HG03521 (cell line): ENCODE results near the gene ZFP1.
A peak's percentile ranks its signal among the peaks of the same experiment; 100 is the strongest.

Experiments used
- ATAC-seq: cut with Tn5 transposase; IDR thresholded peaks from one replicate; pipeline ENCODE4 v1.9.1; 2021; ENCODE audit warnings: mild to moderate bottlenecking, moderate library complexity; ENCODE audit not compliant: unreplicated experiment

Gene ZFP1

DNA sequence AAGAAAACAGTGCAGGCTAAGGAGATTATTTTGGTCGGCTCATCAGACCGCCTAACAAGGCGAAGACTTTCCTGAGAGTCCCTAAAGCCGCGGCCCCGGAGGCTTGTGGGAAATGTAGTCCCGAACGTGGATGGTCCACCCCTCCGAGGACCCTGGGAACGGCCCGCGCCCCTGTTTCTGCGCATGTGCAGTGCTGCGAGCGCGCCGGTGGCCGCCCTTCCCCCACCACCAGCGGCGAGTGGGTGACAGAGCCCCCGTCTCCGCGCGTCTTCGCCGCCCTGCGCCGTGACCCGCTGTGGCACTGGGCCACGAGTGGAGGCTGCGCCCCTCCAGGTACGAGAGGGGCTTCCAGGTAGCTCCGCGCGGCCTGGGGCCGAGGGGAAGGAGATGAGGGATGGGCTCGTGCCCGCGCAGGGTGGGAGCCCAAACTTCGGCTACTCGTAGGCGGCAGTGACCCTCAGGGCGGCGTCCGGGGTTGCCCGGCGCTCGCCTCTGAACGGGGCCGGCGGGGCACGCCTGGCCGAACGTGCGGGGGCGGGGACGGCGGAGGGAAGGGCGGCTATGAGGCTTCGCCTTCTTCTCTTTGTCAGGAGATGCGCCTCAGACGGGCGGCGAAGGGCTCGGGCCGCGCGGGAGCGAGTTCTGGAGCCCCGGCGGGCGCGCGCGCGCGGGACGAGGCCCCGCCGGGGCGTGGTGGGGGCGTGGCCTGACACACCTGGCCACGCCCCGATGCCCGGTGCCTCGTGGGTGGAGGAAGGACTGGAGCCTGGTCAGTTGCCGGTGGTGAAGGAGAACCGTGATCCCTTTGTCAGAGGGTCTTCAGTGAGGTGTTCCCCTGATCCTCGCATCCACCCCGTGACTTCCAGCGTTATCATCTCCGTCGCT lies at the start of gene ZFP1:
Gene ZFP1, plus strand, starts transcription at position 214 of the 885 bp plus-strand sequence. CDS start 4,428 bp downstream, outside the sequence.
- peak; percentile 77 for ATAC-seq

DNA sequence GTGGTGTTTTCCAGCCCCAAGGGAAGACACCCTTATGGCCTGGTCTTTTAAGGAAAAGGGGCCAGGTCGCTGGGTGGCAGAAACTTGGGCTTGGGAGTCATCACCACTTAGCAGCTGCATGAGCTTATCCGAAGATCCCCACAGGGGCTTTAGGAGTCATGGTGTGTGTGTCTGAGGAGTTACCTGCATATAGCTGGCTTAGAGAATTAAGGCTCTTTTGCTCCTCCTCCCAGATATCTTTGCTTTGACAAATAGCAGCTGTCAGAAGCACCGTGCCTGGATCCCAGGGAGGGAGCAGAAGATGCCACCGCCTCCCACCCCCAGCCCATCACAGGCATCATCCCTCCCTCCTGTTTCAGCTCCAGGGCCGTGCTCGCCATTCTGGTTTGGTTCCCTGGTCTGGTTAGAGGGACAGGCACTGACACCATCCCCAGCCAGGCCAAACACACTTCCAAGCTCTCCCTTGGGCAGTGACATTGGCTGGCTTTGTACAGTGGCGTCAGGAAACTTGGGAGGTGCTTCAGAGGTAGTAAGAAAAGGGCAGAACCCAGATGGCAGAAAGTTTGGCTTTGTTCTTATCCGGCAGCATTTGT lies 49.2 kb upstream of the ZFP1 start:
- no peak for ATAC-seq

DNA sequence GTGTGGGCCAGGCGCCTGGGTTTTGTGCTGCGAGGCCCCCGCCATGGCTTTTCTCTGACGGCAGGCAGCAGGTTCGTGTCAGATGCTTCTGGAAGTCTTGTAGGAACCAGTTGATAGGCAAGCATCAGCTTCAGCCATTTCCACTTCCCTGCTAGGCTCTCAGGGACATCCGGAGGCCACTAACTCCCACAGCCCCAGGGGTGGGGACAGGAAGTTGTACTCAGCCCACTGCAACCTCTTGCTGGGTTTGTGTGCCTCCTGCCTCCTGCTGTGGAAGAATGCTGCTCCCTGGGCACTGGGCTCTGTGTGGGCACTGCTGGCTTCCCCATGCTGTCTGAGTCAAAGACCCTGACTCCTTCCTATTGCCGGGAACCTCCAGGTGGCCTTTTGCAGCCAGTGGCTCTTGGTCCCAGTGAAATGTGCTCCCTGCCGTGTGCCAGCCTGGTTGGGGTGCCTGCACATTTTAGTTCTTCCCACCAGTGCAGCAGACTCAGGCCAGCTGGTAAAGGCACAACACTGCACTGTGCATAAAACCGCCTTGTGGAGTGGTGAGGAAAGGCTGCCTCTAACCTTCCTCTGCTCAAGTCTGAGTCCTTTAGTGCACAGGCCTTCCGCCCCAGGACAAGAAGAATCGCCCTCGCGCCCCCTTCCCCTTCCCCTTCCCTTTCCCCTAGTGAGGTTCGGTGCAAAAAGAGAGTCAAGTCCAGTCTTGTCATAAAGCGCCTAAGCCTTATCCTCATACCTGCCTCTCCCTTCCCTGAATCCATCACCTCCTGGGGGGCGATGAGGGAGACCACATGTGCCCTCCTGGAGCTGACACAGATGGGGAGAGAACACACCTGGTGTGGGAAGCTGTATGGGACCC lies 48.4 kb upstream of the ZFP1 start:
- ATAC-seq: no peak

DNA sequence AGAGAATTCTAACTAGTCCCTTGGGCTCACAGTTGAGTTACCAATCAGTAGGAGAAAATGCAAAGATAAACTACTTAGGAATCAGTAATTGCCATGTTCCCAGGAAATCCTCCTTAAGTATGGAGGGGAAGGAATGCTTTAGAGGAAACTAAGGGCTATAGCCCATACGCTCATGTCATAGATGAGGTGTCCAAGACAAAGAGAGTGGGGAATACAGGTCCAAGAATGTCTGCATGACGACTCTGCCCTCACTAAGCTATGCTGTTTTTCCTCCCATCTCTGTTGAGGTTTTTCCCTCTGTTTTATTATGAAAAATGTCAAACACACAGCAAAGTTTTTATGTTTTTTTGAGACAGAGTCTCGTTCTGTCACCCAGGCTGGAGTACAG lies 47.7 kb upstream of the ZFP1 start:
- no peak for ATAC-seq

DNA sequence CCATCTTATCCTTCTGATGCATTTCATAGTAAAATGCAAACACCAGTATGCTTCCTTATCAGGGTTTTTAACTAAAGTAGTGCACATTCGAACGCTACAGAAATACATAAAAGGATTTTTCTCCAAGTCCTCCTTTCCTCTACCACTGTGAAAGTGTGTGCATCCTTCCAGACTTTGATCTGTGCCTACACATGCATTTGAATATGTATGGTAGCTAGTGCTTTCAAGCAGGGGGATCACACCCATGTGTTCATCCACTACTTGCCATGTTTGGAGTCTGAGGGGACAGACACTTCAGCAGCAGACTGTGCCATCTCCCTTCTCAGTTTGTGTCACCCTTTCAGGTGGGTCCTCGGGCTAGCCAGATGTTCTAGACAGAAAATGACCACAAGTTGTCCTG lies 46.7 kb upstream of the ZFP1 start:
- no peak for ATAC-seq

DNA sequence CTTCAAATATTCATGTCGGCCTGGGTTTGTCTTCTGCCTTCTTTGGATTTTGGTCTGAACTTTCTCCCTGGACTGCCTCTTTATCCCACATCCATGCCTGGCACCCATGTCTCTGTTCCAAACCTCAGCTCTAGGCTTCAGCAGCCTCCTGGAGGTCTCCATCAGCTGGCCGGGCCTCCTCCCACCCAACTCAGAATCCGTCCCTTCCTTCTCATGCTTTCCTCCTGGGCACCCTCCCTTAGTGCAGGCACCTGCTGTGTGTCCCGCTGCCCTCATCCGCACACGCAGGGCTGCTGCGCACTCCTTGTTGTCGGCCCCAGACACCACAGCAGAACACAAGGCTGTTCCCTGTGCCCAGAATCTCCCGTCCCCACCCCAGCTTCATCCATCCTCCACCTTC lies 45.7 kb upstream of the ZFP1 start:
- ATAC-seq: no peak

DNA sequence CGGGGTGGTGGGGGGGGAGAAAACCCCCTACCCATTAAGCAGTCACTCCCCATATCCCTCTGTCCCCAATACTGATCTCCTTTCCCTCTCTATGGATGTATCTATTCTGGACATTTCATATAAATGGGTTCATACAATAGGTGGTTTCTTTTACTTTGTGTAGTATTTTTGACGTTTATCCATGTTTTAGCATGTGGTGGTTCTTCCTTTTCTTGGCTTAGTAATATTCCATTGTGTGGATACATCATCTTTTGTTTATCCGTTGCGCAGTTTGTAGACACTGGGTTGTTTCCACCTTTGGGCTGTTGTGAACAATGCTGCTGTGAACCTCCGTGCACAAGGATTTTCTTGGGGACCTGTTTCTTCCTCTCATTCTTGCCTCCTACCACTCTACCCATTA lies 44.3 kb upstream of the ZFP1 start:
- no peak for ATAC-seq

DNA sequence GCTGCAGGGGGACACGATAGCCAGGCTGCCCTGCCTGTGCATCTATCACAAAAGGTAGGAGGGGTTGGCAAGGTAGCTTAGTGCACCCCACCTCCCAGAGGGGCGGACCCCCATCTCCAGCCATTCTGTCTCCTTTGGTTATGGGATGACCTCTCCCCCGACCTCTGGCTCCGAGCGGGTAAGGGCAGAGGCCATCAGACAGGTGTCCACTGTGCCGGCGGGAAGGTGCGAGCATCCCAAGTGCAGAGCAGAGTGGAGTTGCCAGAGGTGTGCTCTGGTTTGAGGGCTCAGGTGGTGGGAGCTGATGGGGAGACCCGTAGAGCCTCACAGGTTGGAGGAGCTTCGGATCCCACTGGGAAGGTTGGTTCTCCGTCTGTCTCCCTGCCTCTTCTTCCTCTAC lies 43.5 kb upstream of the ZFP1 start:
- ATAC-seq: no peak

DNA sequence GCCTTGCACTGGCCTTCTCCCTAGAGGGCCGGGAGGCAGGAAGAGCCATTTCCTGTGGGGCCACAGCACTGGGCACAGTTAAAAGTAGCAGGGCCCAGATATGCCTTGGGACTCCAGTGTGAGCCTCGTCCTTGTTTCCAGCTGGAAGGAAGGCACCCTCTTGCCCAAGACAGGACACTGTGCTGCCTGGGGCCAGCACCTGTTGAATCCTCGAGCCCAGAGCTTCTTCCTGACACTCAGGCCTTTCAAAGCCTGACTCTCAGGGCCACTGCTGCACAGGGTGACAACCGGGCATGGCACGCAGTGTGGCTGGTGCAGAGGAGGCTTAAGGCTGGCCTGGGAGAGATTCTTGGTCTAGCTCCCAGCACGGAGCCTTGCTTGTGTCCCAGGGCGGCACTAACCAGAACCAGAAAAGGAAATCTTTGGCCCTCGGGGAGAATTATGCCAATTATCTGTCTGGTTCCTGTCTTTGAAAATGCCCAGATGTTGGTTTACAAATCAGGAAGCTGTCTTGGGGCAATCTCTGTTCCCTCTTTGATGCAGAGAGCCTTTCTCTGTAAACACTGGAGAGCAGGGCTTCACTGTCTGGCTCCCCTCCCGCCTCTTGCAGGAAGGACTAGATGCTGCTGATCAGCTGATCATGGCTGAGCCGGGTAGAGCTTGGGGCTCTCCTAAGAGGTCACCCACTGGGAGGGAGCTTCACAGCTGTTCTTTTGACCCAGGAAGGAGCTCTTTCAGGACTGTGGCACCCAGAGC lies 42.8 kb upstream of the ZFP1 start:
- no peak for ATAC-seq

DNA sequence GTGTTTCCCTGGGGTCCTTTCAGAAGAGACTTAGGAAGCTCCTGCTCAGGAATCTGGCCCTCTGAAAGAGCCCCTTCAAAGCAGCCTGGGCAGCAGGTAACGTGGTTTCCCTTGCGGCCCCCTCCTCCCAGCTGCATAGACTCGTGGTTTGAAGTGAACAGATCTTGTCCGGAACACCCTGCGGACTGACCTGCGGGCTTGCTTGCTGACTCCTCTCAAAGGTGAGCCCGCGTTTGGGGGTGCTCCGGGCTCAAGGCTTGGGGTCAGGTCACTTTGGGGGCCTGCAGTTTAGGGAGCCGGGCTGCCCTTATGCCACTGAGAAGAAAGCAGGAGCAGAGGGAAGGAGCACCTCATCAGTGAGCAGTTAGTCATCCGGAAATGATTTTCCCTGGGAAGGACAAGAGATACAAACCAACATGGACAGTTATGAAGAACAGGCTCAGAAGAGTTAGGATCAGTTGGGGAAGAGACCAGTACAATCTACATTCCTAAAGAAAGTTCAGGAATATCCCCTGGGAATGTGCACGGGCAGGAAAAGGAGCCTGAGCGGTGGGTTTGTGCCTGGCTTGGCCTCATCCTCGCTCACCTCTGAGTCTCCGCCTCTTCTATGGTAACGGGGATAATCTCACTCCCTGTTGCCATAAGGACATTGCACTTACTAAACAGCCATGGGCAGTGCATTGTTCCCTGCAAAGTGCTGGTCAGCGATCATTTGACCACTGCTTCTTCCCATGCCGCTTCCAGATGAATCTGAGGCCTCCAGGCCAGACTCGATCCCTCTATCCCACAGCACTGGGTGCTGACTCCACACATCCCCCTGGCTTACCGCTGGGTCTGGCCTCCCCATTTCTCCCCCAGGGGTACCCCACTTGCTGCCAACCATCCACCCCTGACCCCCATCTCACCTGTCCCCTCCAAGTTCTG lies 41.7 kb upstream of the ZFP1 start:
- ATAC-seq: no peak

DNA sequence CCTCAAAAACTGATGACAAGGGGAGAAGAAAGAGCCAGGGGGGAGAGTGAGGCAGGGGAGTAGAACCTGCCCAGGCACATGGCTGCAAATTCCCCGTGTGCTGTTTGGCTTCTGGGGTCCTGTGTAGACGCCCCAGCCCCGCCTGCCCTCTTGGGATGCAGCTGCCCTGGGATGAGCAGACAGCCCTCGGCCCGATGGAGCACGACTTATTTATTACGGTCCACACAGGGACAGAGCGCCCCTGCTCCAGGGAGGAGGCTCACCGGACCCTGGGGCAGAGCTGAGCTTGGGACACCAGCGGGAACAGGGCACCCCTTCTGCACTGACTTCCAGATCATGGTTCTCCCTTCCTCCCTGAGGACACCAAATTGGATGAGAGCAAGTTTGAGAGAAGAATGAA lies 40.8 kb upstream of the ZFP1 start:
- ATAC-seq: no peak

DNA sequence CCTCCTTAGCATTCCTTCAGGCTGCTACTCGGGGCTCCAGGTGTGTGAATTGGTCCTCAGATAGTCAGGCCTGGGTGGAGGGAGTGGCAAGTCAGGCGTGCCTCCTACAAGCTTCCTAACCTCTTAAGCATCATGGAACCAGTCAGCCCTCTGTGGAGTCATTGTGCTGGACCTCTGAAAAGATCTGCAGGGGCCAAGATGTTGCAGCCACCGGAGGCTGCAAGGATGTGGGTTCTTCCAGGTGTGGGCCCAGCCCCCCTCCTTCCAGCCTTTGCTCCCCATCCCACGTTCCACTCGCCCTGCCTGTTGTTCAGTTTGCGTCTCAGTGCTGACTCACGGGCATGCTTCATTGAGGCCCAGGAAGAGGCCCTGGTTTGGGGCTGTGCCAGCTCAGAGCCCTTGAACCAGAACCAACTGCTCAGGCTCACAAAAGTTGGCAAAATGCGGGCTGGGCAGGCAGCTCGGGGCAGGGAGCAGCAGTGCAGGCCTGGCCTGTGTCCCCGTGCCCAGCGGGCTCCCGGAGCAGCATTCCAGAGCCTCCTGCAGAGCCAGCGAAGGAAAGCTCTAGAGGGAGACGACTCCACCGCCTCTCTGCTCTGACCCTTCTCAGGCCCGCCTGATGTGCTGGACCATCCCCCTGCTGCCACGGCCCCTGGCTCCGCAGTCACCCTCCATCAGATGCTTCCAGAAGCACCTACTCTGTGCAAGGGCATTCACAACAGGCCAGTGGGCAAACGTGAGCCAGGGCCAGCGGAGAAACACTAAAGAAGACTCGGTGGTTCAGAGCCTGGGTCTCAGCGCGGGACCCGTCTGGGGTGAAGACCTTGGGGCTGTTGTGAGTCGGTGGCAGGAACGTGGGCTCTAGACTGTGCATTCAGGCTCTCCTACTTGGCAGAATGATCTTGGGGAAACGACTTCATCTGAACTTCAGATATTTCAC lies 39.3 kb upstream of the ZFP1 start:
- no peak for ATAC-seq

DNA sequence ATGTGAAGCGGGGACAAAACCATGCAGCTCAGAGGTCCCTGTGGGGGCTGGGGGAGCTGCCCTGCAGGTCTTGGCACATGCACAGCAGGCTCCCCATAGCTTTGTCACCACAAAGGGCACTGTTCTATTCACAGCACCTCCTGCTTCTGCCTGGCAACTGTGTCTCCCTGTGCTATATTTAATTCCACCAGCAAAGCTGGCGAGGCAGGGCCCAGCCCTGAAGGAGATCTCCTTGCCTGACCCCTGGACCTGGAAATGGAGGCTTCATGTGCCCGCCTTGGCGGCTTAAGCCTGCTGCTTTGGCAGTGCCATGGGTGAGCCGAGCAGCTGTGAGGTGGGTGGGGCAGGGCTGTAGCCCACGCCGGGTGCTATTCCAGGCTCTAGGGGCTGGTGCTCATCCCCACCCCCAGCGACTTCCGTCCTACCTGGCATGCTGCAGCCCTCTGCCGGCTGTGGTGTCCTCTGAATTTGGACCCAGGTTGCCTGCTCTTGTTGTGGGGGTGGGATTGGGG lies 38.5 kb upstream of the ZFP1 start:
- no peak for ATAC-seq

DNA sequence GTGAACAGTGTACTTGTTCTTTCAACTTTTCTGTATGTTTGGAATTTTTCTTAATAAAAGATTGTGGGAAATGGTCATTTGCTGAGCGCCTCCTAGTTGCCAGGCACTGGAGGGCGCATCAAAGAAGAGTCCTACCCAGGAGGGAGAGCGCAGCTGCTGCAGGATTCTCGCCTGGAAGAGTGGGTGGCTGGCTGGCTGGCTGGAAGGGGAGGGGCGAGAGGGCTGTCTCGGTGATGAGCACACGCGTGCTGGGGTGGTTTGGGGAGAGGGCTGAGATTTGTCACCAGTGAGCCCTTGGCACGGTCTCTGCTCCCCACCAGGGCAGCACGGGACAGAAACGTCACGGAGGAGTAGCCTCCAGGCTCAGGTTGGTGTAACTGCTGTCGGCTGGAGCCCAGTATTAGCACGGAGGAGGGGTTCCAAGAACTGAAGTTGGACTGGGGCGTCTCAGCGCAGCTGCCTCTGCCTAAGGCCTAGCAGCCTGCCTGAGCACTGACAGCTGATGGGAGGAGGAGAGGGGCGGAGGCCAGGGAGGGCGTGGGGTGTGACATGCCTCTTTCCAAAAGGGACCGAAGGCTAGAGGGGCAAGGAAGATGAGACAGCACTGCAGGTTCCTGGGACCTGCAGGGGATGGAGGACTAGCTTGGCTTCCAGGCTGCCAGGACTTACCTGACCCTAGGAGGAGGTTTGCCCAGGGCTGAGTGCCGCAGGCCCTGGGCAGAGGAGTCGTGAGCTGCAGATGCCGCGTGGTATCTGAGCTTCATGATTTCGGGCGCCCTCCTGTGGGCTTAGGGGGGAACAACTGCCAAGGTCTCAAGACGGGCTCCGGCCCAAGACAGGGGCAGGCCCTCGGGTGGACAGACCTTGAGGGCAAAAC lies 37.4 kb upstream of the ZFP1 start:
- peak; percentile 72 for ATAC-seq

DNA sequence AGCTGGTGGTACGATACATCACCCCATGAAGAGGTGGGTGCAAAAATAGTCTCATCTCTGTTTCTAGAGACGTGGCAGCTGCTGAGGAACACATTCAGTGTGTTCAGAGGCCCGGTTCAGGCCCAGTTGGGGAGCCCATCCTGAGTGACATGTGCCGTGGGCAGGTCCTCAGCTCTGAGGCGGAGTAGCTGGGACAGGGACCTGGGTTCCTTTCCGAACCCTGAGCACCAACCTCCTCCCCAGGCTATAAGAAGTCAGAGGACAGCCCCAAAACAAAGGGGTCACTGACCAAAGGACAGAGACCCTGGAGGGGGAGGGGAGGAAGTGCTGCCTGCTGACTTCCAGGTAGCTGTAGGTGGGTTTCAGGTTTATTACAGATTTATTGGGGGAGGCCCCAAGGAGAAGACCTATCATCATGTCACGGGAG lies 36.8 kb upstream of the ZFP1 start:
- no peak for ATAC-seq

DNA sequence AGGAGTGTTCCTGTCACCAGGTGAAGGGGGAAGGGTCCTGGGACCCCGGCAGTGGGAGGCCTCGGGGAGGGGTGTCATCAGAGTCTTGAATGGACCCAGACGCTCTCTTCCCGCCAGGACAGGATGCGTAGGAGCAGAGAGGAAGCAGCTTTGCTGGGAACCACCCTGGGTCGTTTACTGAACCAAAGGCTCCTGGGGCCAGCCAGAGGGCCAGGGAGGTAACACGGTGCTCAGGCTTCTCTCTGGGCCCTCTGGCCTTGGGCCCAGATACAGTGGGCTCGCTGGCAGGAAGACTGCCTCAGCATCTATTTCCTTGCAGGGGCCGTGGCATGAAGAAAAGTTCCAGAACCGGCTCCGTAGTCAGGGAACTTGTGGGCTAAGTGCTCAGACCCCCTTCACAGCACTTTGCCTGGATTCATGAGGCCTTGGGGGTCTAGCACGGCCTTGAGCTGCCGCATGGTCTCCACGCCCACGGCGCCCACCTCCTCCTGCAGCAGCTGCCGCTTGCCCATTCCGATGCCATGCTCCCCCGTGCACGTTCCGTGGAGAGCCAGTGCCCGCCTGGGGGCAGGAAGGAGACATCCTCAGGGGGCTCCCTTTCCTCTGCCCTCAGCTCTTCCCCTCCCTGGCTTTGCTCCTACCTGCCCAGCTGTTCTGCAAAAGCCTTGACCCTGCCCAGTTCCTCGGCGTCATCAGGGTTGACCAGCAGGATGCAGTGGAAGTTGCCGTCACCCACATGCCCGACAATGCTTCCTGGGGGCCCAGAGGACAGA lies 36.2 kb upstream of the ZFP1 start:
- ATAC-seq: no peak
